ENCODE results near the gene SLC12A7.

SLC12A7 gene

GRCh38 chr5:1009359-1010180 is 102.3 kb downstream of the SLC12A7 start:
- DNase-seq: no peak
- CTCF ChIA-PET: interaction anchor here (1.2 to 2.0 kb wide), 8 partner anchors 10 to 178 kb away, joined by 3 to 7 read pairs (median 4); no protein-coding TSS in a partner anchor

DNA sequence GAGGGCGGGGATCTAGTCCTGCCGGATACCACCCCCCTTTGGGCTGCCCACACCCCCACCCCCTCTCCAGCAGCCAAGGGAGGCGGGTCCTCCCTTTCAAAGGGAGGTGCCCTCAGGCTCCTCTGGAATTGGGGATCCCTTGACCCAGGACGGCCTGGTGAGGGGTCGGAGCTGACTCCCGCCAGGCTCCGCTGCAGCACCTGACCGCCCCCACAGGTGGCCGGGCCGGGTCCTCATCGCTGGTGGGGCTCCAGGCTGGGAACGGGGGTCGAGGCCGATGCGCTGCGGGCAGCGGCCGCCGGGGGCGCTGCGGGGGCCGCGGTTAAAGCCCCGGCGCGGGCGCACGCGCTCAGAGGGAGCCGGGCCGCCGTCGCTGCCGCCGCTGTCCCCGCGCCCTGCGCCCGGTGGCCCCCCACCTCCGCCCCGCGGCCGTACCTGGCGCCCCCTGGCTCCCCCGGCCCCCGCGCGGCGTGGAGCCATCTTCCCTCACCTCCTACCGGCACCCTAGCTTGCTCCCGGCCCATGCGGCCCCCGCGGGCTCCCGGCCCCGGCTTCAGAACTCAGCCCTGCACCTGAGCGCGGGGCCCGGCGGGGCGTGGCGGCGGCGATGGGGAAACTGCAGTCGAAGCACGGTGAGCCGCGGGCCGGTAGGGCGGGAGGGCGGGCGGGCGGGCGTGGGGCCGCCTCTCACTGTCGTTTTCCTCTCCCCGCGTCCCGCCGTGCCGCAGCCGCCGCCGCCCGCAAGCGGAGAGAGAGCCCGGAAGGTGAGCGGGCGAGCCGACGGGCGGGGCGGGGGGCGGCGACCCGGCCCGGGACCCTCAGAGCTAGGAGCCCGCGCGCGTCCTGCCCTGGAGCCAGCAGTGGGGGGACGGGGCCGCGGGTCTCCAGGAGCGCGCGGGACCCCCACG is 103.2 kb downstream of the SLC12A7 start, which contains the start of gene NKD2:
Gene NKD2 (plus strand): TSS at position 352 of the 908 bp plus-strand sequence. CDS start 256 bp downstream, at position 608.
- under 1% methylated on average over 61 of the region's 108 CpGs for WGBS (ENCODE audit: insufficient coverage)
- Histone ChIP-seq H3K27me3 (replicated peaks in 2 of 5; ENCODE audit: control insufficient read depth in 4 of 5, insufficient read depth in 5 of 5, low read length in 4 of 5) (peaks cover 0 to 82% (median 23%) of the 10 kb centered on the region in 5 experiments), H3K27ac (ENCODE audit: insufficient read depth in 1 of 2, low read depth in 1 of 2, low read length in 2 of 2, poor library complexity in 1 of 2, severe bottlenecking in 2 of 2) (no peak within 1 kb of the TSS), H3K4me3 (ENCODE audit: control insufficient read depth in 1 of 7, extremely low read depth in 1 of 7, insufficient read depth in 4 of 7, low read depth in 2 of 7, low read length in 6 of 7) (peak within 1 kb of the TSS in 3 of 7 experiments; percentile 39 to 50 (median 48)), H3K4me1 (ENCODE audit: control extremely low read depth in 1 of 4, control insufficient read depth in 4 of 4, insufficient read depth in 4 of 4, low read length in 3 of 4) (peaks cover 0 to 28% (median 19%) of the 10 kb centered on the region in 4 experiments), H3K36me3 (ENCODE audit: control insufficient read depth in 4 of 4, insufficient read depth in 4 of 4, low read length in 3 of 4) (no peaks in the 10 kb centered on the region), H3K9me3 (ENCODE audit: control extremely low read depth in 1 of 5, control insufficient read depth in 4 of 5, insufficient read depth in 2 of 5, low read depth in 1 of 5, low read length in 4 of 5) (no peaks in the 10 kb centered on the region)
- ChIA-PET POLR2A (no interaction called here), CTCF (interaction anchor here (1.2 to 4.1 kb wide), 8 partner anchors 9 to 179 kb away, joined by 3 to 18 read pairs (median 4); no protein-coding TSS in a partner anchor)
- DNase-seq: peak in 2 of 3 donors; percentile 52 to 54

More at GRCh38 chr5:1009359-1010180, 102.3 kb downstream of the SLC12A7 start:
- 11% methylated on average over 37 of the region's 70 CpGs for WGBS (ENCODE audit: insufficient coverage)
- Histone ChIP-seq H3K4me3 (ENCODE audit: control insufficient read depth in 1 of 7, extremely low read depth in 1 of 7, insufficient read depth in 4 of 7, low read depth in 2 of 7, low read length in 6 of 7) (peak overlapping the region in 3 of 7 experiments; percentile 39 to 50 (median 48)), H3K36me3 (ENCODE audit: control insufficient read depth in 4 of 4, insufficient read depth in 4 of 4, low read length in 3 of 4) (no peaks in the 10 kb centered on the region), H3K4me1 (ENCODE audit: control extremely low read depth in 1 of 4, control insufficient read depth in 4 of 4, insufficient read depth in 4 of 4, low read length in 3 of 4) (peaks cover 0 to 20% (median 14%) of the 10 kb centered on the region in 4 experiments), H3K27me3 (replicated peaks in 2 of 5; ENCODE audit: control insufficient read depth in 4 of 5, insufficient read depth in 5 of 5, low read length in 4 of 5) (peaks cover 0 to 73% (median 21%) of the 10 kb centered on the region in 5 experiments), H3K9me3 (ENCODE audit: control extremely low read depth in 1 of 5, control insufficient read depth in 4 of 5, insufficient read depth in 2 of 5, low read depth in 1 of 5, low read length in 4 of 5) (no peaks in the 10 kb centered on the region), H3K27ac (ENCODE audit: insufficient read depth in 1 of 2, low read depth in 1 of 2, low read length in 2 of 2, poor library complexity in 1 of 2, severe bottlenecking in 2 of 2) (no peak overlapping the region)
- POLR2A ChIA-PET: no interaction called here

DNA sequence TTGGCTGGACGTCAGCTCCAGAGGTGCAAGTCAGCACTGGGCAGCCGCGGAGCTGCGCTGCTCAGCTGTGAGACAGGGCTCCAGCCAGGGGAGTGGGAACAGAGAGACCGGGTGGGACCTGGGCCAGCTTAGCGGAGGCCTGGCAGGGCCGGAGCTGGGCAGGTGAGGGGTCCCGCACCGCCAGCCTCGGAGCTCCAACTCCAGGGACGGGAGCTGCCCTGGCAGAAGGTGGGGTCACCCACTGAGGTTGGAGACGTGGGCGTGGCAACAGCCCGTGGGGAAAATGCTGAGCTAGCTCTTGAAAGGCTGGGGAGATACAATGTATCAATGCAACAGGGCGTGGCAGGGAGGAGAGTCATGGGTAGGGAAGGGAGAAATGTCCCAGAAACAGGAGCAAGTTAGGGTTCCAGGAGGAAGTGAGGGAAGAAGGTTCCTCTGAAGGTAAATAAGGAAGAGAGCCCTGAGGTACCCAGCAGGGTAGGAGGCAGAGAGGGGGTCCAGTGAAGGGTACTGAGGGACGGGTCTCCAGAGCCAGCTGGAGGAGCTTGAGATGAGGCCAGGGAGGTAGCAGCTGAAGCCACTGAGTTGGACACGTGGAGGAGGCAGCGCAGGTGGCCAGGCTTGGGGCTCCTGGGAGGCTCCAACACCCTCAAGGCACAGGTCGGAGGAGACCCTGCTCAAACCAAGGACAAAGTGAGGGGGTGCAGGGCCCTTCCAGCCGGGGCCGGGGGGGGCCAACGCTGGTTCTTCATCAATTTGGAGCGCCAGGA is 104.0 kb downstream of the SLC12A7 start:
- H3K9me3 ChIP-seq (ENCODE audit: control extremely low read depth in 1 of 5, control insufficient read depth in 4 of 5, insufficient read depth in 2 of 5, low read depth in 1 of 5, low read length in 4 of 5): no peaks in the 10 kb centered on the region
- no peak overlapping the region for H3K27ac ChIP-seq (ENCODE audit: insufficient read depth in 1 of 2, low read depth in 1 of 2, low read length in 2 of 2, poor library complexity in 1 of 2, severe bottlenecking in 2 of 2)
- 66% methylated on average over 22 of the region's 23 CpGs for WGBS (ENCODE audit: insufficient coverage)
- H3K27me3 ChIP-seq (replicated peaks in 2 of 5; ENCODE audit: control insufficient read depth in 4 of 5, insufficient read depth in 5 of 5, low read length in 4 of 5): peaks cover 0 to 90% (median 25%) of the 10 kb centered on the region in 5 experiments
- DNase-seq: no peak
- H3K4me3 ChIP-seq (ENCODE audit: control insufficient read depth in 1 of 7, extremely low read depth in 1 of 7, insufficient read depth in 4 of 7, low read depth in 2 of 7, low read length in 6 of 7): no peak overlapping the region
- H3K36me3 ChIP-seq (ENCODE audit: control insufficient read depth in 4 of 4, insufficient read depth in 4 of 4, low read length in 3 of 4): no peaks in the 10 kb centered on the region
- H3K4me1 ChIP-seq (ENCODE audit: control extremely low read depth in 1 of 4, control insufficient read depth in 4 of 4, insufficient read depth in 4 of 4, low read length in 3 of 4): peaks cover 0 to 33% (median 22%) of the 10 kb centered on the region in 4 experiments
- ChIA-PET CTCF (interaction anchor here (0.6 to 4.1 kb wide), 11 partner anchors 8 to 132 kb away, joined by 3 to 18 read pairs (median 5); no protein-coding TSS in a partner anchor), POLR2A (no interaction called here)

DNA sequence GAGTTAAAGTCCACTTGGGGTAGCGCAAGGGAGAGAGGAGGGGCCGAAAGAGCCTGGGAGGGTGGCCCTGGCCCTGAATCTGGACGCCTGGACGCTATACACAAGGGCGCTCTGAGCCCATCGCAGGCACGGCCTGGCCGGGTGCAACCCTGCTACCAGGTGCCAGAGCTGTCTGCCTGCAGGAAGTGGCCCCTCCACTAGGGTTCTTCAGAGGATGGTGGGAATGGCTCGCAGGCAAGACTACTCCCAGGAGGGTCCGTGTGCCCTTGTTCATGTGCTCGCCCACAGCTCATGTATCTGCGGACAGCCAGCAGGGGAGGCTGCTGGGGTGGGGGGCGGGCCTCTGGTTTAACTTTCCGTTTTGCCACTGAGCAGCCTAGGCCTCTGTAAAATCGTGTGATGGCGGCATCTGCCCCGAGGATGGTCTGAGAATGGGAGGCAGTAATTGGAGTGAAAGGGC is 104.6 kb downstream of the SLC12A7 start:
- POLR2A ChIA-PET: no interaction called here
- CTCF ChIA-PET: interaction anchor here (0.9 to 4.1 kb wide), 10 partner anchors 8 to 133 kb away, joined by 3 to 18 read pairs (median 5); no protein-coding TSS in a partner anchor
- H3K4me1 ChIP-seq (ENCODE audit: control extremely low read depth in 1 of 4, control insufficient read depth in 4 of 4, insufficient read depth in 4 of 4, low read length in 3 of 4): peaks cover 0 to 33% (median 22%) of the 10 kb centered on the region in 4 experiments
- H3K36me3 ChIP-seq (ENCODE audit: control insufficient read depth in 4 of 4, insufficient read depth in 4 of 4, low read length in 3 of 4): no peaks in the 10 kb centered on the region
- H3K9me3 ChIP-seq (ENCODE audit: control extremely low read depth in 1 of 5, control insufficient read depth in 4 of 5, insufficient read depth in 2 of 5, low read depth in 1 of 5, low read length in 4 of 5): no peaks in the 10 kb centered on the region
- H3K4me3 ChIP-seq (ENCODE audit: control insufficient read depth in 1 of 7, extremely low read depth in 1 of 7, insufficient read depth in 4 of 7, low read depth in 2 of 7, low read length in 6 of 7): no peak overlapping the region
- H3K27ac ChIP-seq (ENCODE audit: insufficient read depth in 1 of 2, low read depth in 1 of 2, low read length in 2 of 2, poor library complexity in 1 of 2, severe bottlenecking in 2 of 2): no peak overlapping the region
- DNase-seq: no peak
- WGBS (ENCODE audit: insufficient coverage): 89% methylated on average over 13 of the region's 17 CpGs
- peaks cover 0 to 91% (median 26%) of the 10 kb centered on the region in 5 experiments for H3K27me3 ChIP-seq (replicated peaks in 2 of 5; ENCODE audit: control insufficient read depth in 4 of 5, insufficient read depth in 5 of 5, low read length in 4 of 5)

- H3K9me3 ChIP-seq (ENCODE audit: control extremely low read depth in 1 of 5, control insufficient read depth in 4 of 5, insufficient read depth in 2 of 5, low read depth in 1 of 5, low read length in 4 of 5): no peaks in the 10 kb centered on the region
- no peak for DNase-seq
- peaks cover 0 to 33% (median 22%) of the 10 kb centered on the region in 4 experiments for H3K4me1 ChIP-seq (ENCODE audit: control extremely low read depth in 1 of 4, control insufficient read depth in 4 of 4, insufficient read depth in 4 of 4, low read length in 3 of 4)
- ChIA-PET CTCF (interaction anchor here (0.9 to 4.1 kb wide), 7 partner anchors 9 to 166 kb away, joined by 3 to 18 read pairs (median 5); no protein-coding TSS in a partner anchor), POLR2A (interaction anchor here (0.6 kb wide), 1 partner anchor 677 kb away, joined by 5 read pairs; no protein-coding TSS in a partner anchor)
- H3K27ac ChIP-seq (ENCODE audit: insufficient read depth in 1 of 2, low read depth in 1 of 2, low read length in 2 of 2, poor library complexity in 1 of 2, severe bottlenecking in 2 of 2): no peak overlapping the region
- H3K27me3 ChIP-seq (replicated peaks in 2 of 5; ENCODE audit: control insufficient read depth in 4 of 5, insufficient read depth in 5 of 5, low read length in 4 of 5): peaks cover 0 to 85% (median 29%) of the 10 kb centered on the region in 5 experiments
- no peaks in the 10 kb centered on the region for H3K36me3 ChIP-seq (ENCODE audit: control insufficient read depth in 4 of 4, insufficient read depth in 4 of 4, low read length in 3 of 4)
- 85% methylated on average over 2 of the region's 5 CpGs for WGBS (ENCODE audit: insufficient coverage)
- H3K4me3 ChIP-seq (ENCODE audit: control insufficient read depth in 1 of 7, extremely low read depth in 1 of 7, insufficient read depth in 4 of 7, low read depth in 2 of 7, low read length in 6 of 7): no peak overlapping the region
Measured at GRCh38 chr5:1006656-1007071, 105.2 kb downstream of the SLC12A7 start.
